Spinal cord (tissue), 10 donors: ENCODE results near the gene EN2. TPM values are rescaled to one million over a fixed set of nuclear protein-coding genes. Genes with fewer than 3 reads are reported as not detected.
"Not testable (repeated sequence)": the region's sequence is repeated elsewhere in the genome, so short reads cannot be mapped to it uniquely, and the experiment has no call there.

Source experiments
- DNase-seq, 6 donors: peaks; one replicate each; pipeline versions ENCODE4 v3.0.0 to v3.0.0-alpha.2; 2013 to 2015; ENCODE audit warnings: low spot score in 6 of 6, low read depth in 4 of 6
- H3K27ac ChIP-seq: one replicate; pipeline ENCODE4 v1.5.1; 2013; ENCODE audit warnings: low read depth, low read length, control low read depth
- H3K27me3 ChIP-seq: one replicate; pipeline ENCODE4 v1.6.1; 2013; ENCODE audit warnings: low read length; ENCODE audit not compliant: control insufficient read depth, insufficient read depth
- H3K36me3 ChIP-seq: one replicate; pipeline ENCODE4 v1.6.1; 2013; ENCODE audit warnings: low read length; ENCODE audit not compliant: control insufficient read depth, insufficient read depth
- H3K4me1 ChIP-seq: one replicate; pipeline ENCODE4 v1.6.1; 2013; ENCODE audit warnings: low read length; ENCODE audit not compliant: control insufficient read depth, insufficient read depth
- H3K4me3 ChIP-seq: one replicate; pipeline ENCODE4 v1.5.1; 2013; ENCODE audit warnings: low read depth, low read length, control low read depth
- H3K9me3 ChIP-seq: one replicate; pipeline ENCODE4 v1.6.1; 2013; ENCODE audit warnings: low read length; ENCODE audit not compliant: control insufficient read depth, insufficient read depth
- WGBS: methylation state at CpG from one replicate; pipeline ENCODE4 v1.1.5; 2013; ENCODE audit warnings: missing lambda C conversion rate; ENCODE audit not compliant: insufficient coverage; 5-methylcytosine and 5-hydroxymethylcytosine counted together
- polyA plus RNA-seq, 2 donors: library from polyadenylated mRNA; unstranded; fragments of 120-200 nt; gene quantifications; one replicate each; pipeline ENCODE4 v1.2.1, GENCODE V29; 2013; ENCODE audit not compliant: insufficient read length in 2 of 2
- total RNA-seq, 2 donors: library from RNA; depleted of rRNA in 1 of 2; stranded (reverse); fragments of 120-200 nt in 1 of 2; fragments of >200 nt in 1 of 2; gene quantifications; one replicate each; pipeline versions ENCODE4 v1.2.3 to v1.2.4, GENCODE V29; 2013 to 2014
- donor health status: healthy.

The EN2 gene
- total and polyA plus RNA-seq, 4 donors: 0.06 to 0.72 (median 0.22) TPM; not detected in 1

DNA sequence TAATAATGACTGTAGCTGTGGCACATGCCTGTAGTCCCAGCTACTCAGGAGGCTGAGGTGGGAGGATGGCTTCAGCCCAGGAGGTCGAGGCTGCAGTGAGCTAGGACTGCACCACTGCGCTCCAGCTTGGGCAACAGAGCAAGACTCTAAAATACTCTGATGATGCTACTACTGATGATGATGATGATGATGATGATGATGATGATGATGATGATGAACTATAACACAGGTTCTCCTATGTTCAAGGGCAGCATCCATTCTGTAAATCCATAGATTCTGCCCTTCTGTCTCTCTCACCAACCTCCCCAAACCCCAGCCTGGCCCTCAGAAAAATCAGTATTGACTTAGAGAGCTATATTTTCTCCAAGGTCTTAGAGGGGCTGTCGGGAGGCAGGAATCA, 22.8 kb upstream of the EN2 start:
- H3K4me1 ChIP-seq: no peaks in the 10 kb centered on the region
- WGBS: 53% methylated on average over 2 of the region's 3 CpGs

DNA sequence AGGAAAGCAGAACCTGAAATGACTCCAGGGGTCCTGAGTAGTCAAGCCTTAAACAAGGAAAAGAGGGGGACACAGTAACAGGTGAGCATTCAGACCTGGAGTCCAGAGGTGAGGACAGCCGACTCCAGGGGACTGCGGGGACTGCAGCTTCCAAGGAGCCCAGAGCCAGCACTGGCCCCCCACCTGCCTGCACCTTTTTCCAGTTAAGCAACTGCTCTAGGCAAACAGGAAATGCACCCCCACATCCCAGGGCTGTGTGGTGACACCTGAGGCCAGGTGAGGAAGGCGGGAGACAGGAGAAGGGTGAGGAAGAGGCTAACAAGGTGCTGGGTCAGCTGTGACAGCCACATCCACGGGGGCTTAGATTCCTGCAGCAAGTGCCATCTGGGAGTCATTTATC, 20.1 kb upstream of the EN2 start:
- H3K27ac ChIP-seq: no peak overlapping the region
- DNase-seq: no peak
- H3K36me3 ChIP-seq: no peaks in the 10 kb centered on the region
- no peaks in the 10 kb centered on the region for H3K4me1 ChIP-seq
- 92% methylated on average over 3 of the region's 4 CpGs for WGBS
- H3K9me3 ChIP-seq: no peaks in the 10 kb centered on the region
- no peak overlapping the region for H3K4me3 ChIP-seq
- H3K27me3 ChIP-seq: peaks cover 27% of the 10 kb centered on the region

More for the DNA sequence above, 22.8 kb upstream of the EN2 start:
- no peak overlapping the region for H3K4me3 ChIP-seq
- H3K36me3 ChIP-seq: no peaks in the 10 kb centered on the region
- no peak overlapping the region for H3K27ac ChIP-seq
- peaks cover 16% of the 10 kb centered on the region for H3K27me3 ChIP-seq
- DNase-seq: no peak
- no peaks in the 10 kb centered on the region for H3K9me3 ChIP-seq

DNA sequence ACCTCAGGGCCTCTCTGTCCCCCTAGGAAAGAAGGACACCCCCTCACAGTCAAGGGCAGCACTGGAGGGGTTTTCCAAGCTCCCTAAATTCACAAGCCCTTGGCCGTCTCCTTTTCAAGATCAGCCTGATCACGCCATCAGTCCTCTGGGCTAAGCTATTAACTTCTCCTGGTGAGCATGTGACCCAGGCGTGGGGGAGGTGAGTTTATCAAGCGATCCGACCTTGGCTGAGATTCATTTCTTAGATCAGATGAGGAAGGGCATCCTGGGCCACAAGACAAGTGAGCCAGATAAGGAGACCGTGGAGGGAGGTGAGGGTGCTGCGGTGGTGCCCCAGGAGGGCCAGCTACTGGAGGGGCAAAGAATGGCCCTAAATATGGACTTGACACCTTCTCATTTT, 19.2 kb upstream of the EN2 start:
- Histone ChIP-seq H3K27me3 (peaks cover 30% of the 10 kb centered on the region), H3K27ac (no peak overlapping the region), H3K9me3 (no peaks in the 10 kb centered on the region), H3K36me3 (no peaks in the 10 kb centered on the region), H3K4me3 (no peak overlapping the region), H3K4me1 (no peaks in the 10 kb centered on the region)
- 61% methylated on average over 5 of the region's 7 CpGs for WGBS
- DNase-seq: no peak

DNA sequence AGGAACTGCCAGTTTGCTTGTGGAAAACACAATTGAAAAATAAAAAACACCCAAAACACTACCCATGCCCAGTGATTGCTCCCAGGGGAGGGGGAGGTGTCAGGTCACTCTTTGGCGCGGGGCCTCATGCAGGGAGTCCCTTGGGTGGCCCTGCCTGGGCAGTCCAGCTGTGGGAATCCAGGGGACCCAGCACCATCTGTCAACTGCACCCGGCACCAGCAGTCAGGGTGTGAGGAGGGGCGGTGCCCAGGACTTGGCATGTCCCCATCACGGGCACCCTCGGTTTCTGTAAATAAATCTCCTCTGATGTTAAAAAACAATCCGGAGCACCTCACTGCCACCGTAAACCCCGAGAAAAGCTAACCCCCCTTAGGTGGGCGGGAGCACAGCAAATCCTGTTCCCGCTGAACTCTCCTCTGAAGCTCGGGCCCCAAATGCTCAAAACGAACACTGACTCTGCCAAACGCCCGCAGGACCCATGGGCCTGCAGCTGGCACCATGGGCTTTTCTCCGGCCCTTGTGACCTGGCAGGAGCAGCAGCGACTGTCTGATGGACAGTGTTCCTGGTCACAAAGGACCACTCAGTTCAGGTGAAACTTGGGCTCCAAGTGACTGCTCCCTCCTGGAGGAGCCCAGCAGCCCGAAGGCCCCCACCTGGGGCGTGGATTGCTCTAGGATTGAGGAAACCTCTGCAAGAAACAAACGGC, 18.5 kb upstream of the EN2 start:
- Histone ChIP-seq H3K36me3 (no peaks in the 10 kb centered on the region), H3K27me3 (peaks cover 35% of the 10 kb centered on the region), H3K27ac (no peak overlapping the region), H3K4me1 (no peaks in the 10 kb centered on the region), H3K9me3 (no peaks in the 10 kb centered on the region), H3K4me3 (no peak overlapping the region)
- 76% methylated on average over 18 of the region's 20 CpGs for WGBS
- DNase-seq: no peak

DNA sequence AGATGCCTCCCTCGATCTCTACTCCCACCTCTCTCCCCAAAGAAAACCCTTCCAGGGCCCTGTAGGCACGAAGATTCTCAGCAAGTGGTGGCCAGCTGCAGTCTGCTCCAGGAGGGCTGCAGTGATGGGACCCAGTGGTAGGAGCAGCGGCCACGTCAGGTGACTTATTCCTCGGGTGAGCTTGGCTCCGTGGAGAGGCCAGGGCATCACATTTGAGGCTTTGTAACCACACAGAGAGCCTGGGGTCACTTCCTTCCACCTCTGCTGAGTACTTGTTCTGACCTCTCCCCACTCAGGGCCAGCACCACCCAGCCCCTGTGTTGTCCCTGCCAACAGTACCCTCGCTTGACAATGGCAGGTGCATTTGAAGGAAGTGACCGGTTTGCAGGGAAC, 17.9 kb upstream of the EN2 start:
- no peaks in the 10 kb centered on the region for H3K36me3 ChIP-seq
- 68% methylated on average over 8 of the region's 8 CpGs for WGBS
- no peaks in the 10 kb centered on the region for H3K4me1 ChIP-seq
- no peak overlapping the region for H3K27ac ChIP-seq
- no peak overlapping the region for H3K4me3 ChIP-seq
- peaks cover 40% of the 10 kb centered on the region for H3K27me3 ChIP-seq
- no peaks in the 10 kb centered on the region for H3K9me3 ChIP-seq
- DNase-seq: no peak

GRCh38 chr7:155441856-155442255, 16.1 kb upstream of the EN2 start:
- H3K4me3 ChIP-seq: no peak overlapping the region
- H3K4me1 ChIP-seq: no peaks in the 10 kb centered on the region
- no peaks in the 10 kb centered on the region for H3K36me3 ChIP-seq
- WGBS: 46% methylated on average over 4 of the region's 6 CpGs
- no peak overlapping the region for H3K27ac ChIP-seq
- no peak for DNase-seq
- H3K9me3 ChIP-seq: no peaks in the 10 kb centered on the region
- H3K27me3 ChIP-seq: peaks cover 46% of the 10 kb centered on the region

GRCh38 chr7:155444746-155445145, 13.2 kb upstream of the EN2 start:
- 89% methylated on average over 8 of the region's 8 CpGs for WGBS
- Histone ChIP-seq H3K4me1 (peaks cover 13% of the 10 kb centered on the region), H3K9me3 (no peaks in the 10 kb centered on the region), H3K36me3 (no peaks in the 10 kb centered on the region), H3K4me3 (no peak overlapping the region), H3K27ac (no peak overlapping the region), H3K27me3 (peaks cover 61% of the 10 kb centered on the region)
- no peak for DNase-seq

GRCh38 chr7:155445606-155446005, 12.3 kb upstream of the EN2 start:
- 77% methylated on average over 8 of the region's 9 CpGs for whole genome bisulfite sequencing
- not testable (repeated sequence) for H3K9me3 ChIP-seq, H3K4me3 ChIP-seq, H3K27ac ChIP-seq, DNase-seq, H3K36me3 ChIP-seq
- peaks cover 65% of the 10 kb centered on the region for H3K27me3 ChIP-seq
- peaks cover 20% of the 10 kb centered on the region for H3K4me1 ChIP-seq

GRCh38 chr7:155447603-155448002, 10.3 kb upstream of the EN2 start:
- no peak for DNase-seq

DNA sequence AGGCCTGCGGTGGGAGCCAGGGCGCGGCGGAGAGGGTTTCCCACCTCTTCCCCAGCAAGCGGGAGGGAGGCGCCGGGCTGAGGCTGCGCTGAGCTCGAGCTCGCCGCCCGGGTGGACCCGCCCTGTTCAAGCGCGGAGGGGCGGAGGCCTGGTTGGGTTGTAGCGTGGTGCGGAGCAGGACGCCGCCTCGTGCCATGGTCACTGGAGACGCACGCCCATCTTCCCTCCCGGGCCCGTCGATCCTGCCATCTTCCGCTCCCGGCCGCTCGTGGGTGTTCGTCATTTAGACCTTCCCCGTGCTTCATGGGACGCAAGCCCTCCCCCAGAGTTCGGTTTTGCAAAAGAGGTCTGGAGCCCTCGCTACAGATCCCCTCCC, 9.3 kb upstream of the EN2 start:
- peaks cover 84% of the 10 kb centered on the region for H3K27me3 ChIP-seq
- H3K4me3 ChIP-seq: no peak overlapping the region
- 1% methylated on average over 35 of the region's 35 CpGs for WGBS
- H3K9me3 ChIP-seq: no peaks in the 10 kb centered on the region
- no peak overlapping the region for H3K27ac ChIP-seq
- peaks cover 26% of the 10 kb centered on the region for H3K4me1 ChIP-seq
- DNase-seq: peak in 1 of 6 donors; percentile 5
- H3K36me3 ChIP-seq: no peaks in the 10 kb centered on the region

More at GRCh38 chr7:155447603-155448002, 10.3 kb upstream of the EN2 start:
- 60% methylated on average over 1 of the region's 2 CpGs for WGBS
- Histone ChIP-seq H3K36me3 (no peaks in the 10 kb centered on the region), H3K4me1 (peaks cover 24% of the 10 kb centered on the region), H3K4me3 (no peak overlapping the region), H3K27ac (no peak overlapping the region), H3K9me3 (no peaks in the 10 kb centered on the region), H3K27me3 (peaks cover 75% of the 10 kb centered on the region)
